Stimulated activated CD8-positive, alpha-beta memory T cell treated with anti-CD3 and anti-CD28 coated beads, Interleukin-15, amount 100 ng/mL, for 1 hour (primary cell): ENCODE data around the gene CCDC171.
"Not testable (repeated sequence)": the region's sequence is repeated elsewhere in the genome, so short reads cannot be mapped to it uniquely, and the experiment has no call there.

Source experiments
- DNase-seq: peaks from one replicate; pipeline ENCODE4 v3.0.0-alpha.2; 2020; ENCODE audit warnings: low read depth

Gene CCDC171

DNA sequence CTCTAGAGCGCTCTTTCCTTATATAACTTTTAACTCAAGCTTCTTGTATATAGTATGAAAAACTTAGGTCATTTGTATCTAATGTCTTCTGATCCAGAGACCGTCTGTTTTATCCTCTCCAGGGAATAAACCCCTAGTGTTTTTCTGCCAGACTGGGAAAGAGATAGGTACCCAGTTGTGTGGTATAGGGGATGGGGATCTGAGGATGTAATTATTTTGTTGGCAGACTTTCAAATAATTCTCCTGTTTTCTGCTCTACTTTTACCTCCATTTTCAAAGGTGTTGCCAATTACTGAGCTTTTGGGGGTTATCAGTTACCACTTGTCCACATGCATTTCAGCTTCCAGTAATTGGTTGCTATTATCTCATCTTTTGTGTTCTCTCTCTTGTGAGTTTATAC, 17.9 kb downstream of the CCDC171 start:
- no peak for DNase-seq

DNA sequence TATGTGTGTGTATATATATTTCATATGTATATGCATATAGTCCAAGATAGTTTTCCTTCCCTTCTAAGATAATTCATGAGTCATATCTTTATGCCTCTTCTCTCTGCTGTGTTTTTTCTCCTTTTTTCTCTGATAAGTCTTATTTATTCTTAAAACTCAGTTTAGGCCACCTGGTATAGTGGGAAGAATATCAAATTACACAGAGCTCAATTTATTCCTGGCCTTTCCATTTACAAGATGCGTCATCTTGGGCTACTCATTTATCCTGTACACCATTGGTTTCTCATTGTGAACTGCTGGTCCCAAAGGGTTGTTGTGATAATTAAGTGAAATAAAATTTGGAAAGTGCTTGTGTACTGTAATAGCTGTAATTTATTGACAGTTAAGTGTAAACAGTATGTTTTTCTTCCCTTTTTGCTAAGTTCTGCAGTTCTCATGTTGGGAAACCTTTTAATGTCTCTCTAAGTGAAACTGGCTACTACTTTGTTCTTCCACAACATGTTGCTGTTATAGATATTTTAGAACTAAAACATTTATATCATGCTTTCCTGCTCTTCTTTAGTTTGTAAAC, 19.4 kb downstream of the CCDC171 start:
- DNase-seq, result no peak

DNA sequence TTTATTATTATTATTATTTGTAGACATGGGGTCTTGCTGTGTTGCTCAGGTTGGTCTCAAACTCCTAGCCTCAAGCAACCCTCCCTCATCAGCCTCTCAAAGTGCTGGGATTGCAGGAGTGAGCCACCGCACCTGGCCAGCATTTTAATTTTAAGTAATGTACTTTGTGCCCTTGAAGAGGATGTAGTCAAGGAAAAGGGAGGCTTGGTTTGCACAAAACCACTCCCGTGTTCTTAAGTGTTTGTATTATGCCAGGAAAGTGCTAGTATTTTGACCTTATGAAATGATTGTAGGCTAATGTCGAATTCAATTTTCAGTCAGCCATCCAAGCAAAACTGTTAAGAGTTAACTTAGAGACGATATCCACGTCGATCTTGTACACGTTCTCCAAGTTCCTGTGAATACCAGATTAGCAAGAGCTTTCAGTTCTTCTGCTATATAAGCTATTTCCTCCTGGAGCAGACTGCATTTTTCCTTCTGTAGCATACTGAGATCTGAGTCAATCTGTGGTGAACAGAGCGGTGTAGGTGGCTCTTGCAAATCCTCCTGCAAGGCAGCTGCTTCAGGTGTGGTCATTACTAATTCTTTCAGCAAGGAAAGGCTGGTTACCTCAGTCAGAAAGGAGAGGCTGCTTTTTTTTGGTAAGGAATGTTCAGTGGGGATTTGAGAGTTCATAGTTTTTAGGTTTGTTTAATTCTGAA, 23.7 kb downstream of the CCDC171 start:
- no peak for DNase-seq

DNA sequence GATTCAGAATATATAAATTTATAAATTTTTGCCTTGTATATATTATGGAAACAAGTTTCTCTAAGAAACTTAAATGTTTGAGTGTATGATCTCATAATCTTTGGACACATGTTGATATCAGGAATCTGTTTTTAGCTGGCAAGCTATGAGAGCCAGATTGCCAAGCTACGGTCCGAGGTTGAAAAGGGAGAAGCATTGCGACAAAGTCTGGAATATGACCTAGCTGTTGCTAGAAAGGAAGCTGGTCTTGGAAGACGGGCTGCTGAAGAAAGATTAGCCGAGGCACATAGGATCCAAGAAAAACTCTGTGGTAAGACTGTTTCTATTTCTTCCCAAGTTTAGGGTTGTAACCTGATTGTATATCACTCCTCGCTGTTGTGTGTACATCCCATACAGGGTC, 25.9 kb downstream of the CCDC171 start:
- no peak for DNase-seq

DNA sequence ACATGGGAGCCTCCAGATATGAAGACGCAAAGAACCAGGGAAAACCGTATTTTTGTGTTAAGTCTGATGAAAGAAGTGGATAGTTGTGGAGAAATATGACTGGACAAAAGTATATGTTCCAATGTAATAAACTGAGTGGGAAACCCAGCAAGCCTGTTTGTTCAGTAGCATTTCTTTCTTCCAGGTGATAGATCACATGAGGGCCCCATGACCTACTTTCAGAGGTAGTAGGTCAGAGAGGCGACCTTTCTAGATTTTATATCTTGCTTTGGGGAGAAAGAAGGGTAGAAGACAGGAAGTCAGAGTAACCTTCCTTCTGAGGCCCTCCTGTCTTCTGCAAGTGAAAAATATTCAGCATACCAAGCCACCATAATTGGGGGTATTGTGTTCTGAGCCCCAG, 31.5 kb downstream of the CCDC171 start:
- no peak for DNase-seq

DNA sequence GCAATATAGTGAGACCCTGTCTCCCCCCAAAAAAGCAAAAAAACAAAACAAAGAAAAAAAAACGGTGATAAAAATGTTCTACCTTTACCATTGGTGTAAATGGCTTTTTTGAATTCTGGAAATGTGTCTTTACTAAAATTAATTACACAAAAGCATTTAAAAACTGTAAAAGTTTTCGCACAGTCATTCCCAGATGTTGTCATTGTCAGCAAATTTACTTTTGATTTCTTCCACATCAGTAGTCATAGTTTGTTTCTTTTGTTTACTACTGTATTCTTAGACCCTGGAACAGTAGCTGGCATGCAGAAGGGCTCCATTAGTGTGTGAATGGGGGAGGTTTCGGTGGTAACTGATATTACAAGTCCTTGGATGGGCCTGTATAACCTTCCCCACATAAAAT, 39.5 kb downstream of the CCDC171 start:
- DNase-seq, result no peak

DNA sequence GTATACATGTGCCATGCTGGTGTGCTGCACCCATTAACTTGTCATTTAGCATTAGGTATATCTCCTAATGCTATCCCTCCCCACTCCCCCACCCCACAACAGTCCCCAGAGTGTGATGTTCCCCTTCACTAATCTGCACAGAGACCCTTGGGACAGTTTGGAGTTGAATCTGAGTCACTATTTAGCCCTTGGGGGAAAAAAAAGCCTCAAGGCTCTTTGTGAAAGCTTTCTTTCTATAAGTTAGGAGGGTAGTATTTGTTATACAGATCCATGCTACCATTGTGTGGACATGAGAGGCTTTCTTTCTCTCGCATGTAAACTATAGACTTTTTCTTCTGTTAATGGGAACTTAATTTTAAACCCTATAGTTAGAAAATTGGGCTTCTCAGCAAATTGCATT, 40.1 kb downstream of the CCDC171 start:
- DNase-seq, result not testable (repeated sequence)

DNA sequence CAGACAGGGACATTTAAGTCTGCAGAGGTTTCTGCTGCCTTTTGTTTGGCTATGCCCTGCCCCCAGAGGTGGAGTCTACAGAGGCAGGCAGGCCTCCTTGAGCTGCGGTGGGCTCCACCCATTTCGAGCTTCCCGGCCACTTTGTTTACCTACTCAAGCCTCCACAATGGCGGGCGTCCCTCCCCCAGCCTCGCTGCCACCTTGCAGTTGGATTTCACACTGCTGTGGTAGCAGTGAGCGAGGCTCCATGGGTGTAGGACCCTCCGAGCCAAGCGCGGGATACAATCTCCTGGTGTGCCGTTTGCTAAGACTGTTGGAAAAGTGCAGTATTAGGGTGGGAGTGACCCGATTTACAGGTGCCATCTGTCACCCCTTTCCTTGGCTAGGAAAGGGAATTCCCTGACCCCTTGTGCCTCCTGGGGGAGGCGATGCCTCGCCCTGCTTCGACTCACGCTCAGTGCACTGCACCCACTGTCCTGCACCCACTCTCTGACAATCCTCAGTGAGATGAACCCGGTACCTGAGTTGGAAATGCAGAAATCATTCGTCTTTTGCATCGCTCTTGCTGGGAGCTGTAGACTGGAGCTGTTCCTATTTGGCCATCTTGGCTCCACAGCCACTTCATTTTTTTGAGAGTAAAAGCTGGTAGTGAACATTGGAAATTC, 48.0 kb downstream of the CCDC171 start:
- not testable (repeated sequence) for DNase-seq

DNA sequence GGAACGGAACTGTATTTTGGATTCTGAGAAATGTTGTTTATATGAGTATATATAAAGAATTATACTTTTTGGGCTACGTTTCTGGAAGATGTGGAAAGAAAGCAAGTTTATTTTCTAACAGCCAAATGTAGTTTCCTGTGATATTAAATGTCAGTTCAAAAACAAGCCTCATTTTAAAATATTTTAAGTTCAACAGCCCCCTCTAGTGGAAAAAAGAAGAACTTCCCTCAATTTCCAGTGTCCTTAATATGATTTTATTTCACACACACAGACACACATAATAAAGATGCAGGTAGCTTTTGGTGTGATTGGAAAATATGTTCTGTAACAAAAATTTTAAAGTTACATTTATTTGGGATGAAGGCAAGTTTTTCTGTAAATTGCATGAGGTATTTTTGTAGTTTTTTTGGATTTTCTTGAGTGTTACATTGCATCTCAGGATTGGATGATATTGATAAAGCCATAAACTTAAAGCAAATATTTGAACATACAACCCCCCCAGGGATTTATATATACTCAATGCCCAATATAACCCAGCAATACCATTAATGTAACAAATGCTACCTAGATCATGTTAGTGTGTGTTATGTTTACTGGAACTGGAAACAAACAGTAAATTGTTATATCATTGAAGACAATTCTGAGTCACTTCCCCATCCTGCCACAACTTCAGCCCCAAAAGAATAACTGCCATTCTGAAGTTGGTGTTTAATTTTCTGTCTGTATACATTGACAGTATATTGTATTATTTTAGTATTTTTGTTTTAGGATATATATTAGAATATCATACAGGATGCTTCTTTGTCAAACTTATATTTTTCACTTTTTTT, 54.0 kb downstream of the CCDC171 start:
- DNase-seq, result no peak

DNA sequence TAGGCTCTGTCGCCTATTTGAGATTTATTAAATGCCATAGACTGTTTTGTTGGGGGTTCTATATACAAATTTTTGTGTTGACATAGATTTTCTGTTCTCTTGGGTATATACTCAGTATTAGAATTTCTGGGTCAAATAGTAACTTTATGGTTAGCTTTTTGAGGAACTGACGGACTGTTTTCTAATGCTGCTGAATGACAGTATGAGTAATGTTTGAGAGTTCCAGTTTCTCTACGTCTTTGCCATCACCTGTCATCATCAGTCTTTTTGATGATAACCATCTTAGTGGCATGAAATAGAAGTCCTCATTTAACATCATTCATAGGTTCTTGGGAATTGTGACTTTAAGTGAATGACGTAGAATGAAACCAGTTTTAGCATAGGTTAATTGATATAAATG, 60.1 kb downstream of the CCDC171 start:
- DNase-seq, result no peak

DNA sequence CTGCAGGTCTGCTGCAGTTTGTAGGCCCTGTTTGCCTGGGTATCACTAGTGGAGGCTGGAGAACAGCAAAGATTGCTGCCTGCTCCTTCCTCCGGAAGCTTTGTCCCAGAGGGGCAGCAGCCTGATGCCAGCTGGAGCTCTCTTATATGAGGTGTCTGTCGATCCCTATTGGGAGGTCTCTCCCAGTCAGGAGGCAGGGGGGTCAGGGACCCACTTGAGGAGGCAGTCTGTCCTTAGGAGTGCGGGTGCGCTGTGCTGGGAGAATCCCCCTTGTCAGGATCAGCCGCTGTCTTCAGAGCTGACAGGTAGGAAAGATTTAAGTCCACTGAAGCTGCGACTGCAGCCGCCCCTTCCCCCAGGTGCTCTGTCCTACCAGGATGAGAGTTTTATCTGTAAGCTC, 64.9 kb downstream of the CCDC171 start:
- no peak for DNase-seq

DNA sequence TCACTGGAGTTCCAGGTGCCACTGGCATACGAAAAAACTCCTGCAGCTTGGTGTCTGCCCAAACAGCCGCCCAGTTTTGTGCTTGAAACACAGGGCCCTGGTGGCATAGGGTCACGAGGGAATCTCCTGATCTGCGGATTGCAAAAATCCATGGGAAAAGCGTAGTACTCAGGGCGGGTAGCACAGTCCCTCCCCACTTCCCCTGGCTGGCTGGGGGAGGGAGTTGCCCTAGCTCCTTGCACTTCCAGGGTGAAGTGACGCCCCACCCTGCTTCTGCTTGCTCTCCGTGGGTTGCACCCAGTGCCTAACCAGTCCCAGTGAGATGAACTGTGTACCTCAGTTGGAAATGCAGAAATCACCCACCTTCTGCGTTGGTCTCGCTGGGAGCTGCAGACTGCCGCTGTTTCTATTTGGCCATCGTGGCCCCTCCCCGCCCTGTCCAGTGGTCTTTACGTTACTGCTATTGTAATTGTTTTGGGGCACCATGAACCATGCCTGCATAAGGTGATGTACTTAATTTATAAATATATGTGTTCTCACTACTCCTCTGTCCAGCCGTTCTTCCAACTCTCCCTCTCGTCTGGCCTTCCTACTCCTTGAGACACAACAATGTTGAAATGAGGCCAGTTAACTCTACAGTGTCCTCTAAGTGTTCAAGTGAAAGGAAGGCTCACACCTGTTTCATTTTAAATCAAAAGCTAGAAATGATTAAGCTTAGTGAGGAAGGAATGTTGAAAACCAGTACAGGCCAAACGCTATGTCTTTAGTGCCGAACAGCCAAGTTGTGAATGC, 65.9 kb downstream of the CCDC171 start:
- DNase-seq, result no peak

DNA sequence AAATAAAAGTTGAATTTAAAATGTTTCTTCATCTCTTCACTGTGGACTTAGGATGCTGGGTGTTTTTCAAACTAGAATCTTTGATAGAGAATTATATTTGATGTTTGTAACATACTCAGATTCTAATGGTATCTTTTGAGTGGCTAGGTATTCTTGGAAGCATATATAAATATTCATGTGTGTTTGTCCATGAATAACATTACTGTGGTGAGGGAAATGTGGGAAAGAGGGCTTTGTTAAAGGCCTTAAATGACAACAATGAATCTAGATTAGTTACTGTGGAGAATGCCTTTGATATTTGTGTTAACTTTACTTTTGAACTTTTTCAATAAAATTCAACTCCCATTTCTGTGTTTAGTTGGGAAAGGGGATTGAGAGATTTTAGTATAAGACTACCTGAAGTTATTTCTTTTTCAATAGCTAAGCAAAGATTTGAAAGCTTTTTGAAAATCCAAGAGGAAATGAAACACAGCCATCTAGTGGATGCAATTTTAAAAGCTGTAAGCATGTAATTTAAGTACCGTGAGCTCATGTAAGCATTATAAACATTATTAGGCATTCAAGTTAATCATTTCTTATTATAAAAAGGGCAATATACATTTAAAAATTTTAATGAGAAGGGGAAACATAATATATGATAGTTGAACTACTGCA, 69.6 kb downstream of the CCDC171 start:
- DNase-seq, result no peak

DNA sequence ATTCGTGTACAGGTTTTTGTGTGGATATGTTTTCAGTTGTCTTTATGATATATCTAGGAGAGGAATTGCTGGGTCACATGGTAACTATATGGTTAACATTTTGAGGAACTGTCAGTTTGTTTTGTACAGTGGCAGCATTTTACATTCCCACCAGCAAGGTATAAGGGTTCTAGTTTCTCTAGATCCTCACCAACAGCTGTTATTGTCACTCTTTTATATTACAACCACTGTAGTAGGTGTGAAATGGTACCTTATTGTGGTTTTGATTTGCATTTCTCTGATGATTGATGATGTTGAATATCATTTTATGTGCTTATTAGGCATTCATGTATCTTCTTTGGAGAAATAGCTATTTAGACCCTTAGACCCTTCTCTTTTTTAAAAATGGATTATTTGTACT, 82.9 kb downstream of the CCDC171 start:
- DNase-seq, result no peak

DNA sequence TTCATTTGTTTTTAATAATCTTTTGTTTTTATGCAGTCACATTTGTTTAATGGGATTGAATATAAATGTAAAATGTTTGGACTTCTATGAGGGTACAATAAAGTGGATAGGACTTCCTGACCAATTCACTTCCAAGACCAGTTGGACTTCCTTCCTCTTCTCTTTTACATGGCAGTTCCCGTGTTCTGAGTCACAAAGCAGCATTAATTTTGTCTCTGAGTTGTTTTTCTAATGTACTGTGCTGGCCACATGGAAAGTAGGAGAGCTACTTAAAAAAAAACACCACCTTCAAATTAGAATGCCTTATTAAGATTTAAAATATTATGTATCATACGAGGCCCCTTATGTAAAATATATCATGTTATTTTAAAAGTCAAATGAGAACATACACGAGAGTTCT, 87.3 kb downstream of the CCDC171 start:
- no peak for DNase-seq

DNA sequence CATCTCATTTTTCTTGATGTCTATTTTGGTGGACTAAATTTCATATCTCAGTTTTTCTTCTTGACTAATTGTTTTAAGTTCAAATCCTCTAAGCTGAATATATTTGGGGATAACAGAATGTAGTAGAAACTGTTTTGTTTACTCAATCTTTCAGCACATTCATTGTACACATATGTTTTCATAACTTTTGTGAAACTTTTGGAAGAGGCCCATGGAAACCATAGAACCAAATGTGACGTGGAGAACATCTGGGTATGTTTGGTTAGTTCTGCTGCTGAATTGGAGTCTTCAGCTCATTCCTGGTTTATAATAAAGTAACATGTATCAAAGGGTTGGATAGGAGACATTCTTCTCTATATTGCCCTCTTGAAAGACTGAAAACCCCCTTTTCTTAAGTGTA, 88.4 kb downstream of the CCDC171 start:
- no peak for DNase-seq

DNA sequence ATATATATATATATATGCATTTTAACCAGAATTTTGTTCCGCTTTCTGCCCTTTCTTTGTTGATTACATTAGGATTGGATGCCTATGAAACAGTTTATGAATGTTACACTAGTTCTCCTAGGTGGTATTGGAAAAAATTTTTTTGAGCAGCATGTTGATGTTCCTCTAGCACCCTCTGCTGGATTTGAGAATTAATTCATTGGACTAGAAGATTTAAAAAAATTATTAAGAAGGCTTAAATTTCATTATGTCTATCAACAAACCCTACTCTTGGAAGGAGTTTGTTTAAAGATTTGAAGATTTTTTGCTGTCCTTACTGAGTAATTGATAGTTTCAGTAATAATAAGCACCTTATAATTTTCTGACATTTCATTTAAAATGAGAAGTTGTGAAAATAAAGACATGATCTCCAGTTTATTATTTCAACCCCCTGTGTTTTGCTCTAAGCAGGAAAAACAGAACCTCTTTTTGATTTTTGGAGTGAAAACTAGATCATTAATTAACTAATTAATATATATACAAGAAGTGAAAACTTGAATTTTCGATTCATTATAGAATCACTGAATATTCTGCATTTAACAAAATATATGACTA, 89.6 kb downstream of the CCDC171 start:
- no peak for DNase-seq

DNA sequence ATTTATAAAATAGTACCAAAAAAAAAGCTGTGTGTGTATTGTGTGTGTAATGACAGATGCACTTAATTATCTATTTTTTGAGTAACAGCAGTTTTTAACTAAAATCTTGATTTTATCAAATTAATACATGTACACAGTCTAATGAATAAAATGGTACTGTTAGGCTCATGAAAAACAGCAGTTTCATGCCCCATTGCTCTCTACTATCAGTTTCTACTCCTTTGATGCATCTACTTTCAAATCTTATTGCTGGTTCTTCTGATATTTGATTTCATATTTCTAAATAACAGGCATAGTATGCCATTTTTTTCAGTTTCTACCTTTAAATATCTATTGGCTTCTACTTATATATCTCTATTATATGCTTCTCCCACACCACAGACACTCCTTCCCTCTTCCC, 117.4 kb downstream of the CCDC171 start:
- DNase-seq, result no peak

DNA sequence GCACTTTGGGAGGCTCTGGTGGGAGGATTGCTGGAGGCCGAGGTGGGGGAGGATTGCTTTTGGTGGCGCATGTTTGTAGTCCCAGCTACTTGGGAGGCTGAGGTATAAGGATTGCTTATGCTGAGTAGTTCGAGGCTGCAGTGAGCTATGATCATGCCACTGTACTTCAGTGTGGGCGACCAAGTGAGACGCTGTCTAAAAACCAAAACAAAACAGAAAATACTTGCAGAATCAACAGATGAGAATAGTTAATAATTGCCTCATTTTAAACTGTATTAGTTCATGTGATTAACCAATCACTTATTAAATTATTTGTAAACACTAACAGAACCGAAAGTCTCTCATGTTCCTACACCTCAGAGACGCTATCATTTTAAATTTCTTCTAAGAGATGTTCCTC, 118.1 kb downstream of the CCDC171 start:
- DNase-seq, result no peak

DNA sequence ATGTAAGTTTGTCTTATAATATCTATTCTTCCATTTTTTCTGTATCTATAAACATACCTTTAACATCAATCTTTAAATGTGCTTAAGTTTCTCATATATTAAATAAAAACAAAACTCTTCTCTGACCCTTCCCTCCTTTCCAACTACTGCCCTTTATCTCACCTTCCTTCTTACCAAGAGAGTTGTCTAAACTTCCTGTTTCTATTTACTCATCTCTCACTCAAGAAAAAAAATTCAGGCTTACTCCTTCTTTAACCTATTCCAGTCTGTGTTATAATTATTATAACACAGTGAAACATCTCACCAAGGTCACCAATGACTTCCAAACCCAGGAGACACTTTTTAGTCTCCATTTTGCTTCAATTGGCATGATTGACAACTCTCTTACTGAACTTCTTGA, 140.9 kb downstream of the CCDC171 start:
- DNase-seq, result no peak

DNA sequence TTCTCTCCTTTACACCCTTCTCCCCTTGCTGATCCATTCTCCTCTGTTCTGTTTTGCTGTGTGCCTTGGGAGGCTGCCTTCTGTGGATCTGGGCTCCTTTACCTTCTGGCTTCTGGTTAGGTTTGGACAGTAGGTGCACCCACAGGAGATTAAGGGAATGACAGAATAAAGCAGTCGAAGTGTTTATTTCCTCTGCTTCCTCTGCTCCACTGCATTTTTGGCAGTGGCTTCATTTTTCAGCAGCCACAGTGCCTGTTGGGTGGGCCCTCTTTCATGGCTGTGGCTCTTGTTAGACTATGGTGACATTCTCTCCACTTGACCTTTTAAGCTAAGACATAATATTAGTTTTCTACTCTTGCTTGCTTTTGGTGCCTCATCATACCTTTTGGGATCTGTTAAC, 144.1 kb downstream of the CCDC171 start:
- no peak for DNase-seq
